GM12872 (cell line): ENCODE data around the gene PRDM16.

Experiments
- CTCF ChIP-seq: IDR thresholded peaks from 3 replicates; pipeline ENCODE4 v1.5.1; 2011; ENCODE audit warnings: low read depth, mild to moderate bottlenecking, low read length, moderate library complexity; ENCODE audit not compliant: insufficient read depth

Gene PRDM16

GRCh38 chr1:3425486-3426215, 356.6 kb downstream of the PRDM16 start:
- TF ChIP-seq CTCF, result no peak

- TF ChIP-seq CTCF, result no peak
Observed at GRCh38 chr1:3426956-3427535, 358.0 kb downstream of the PRDM16 start.

- TF ChIP-seq CTCF, result no peak
Observed at GRCh38 chr1:3427711-3428704, 359.0 kb downstream of the PRDM16 start.

- TF ChIP-seq CTCF, result no peak
Observed at GRCh38 chr1:3428899-3429298, 359.9 kb downstream of the PRDM16 start.

GRCh38 chr1:3429320-3429719, 360.3 kb downstream of the PRDM16 start:
- no peak for TF ChIP-seq CTCF

- no peak for TF ChIP-seq CTCF
Observed at GRCh38 chr1:3429766-3430165, 360.8 kb downstream of the PRDM16 start.

- no peak for TF ChIP-seq CTCF
Observed at GRCh38 chr1:3430406-3430805, 361.4 kb downstream of the PRDM16 start.
